IMR-90 (cell line): ENCODE results near the gene SMTN.

ENCODE experiments used
- CHD1 ChIP-seq: IDR thresholded peaks from 2 replicates; pipeline ENCODE4 v1.6.1; 2012; ENCODE audit warnings: low read depth, low read length, improper control_type of control experiment
- POLR2A ChIP-seq: IDR thresholded peaks from 2 replicates; pipeline ENCODE4 v1.6.1; 2012; ENCODE audit warnings: mild to moderate bottlenecking, low read depth, low read length
- RAD21 ChIP-seq: IDR thresholded peaks from 2 replicates; pipeline ENCODE4 v1.6.1; 2012; ENCODE audit warnings: low read length, improper control_type of control experiment
- TF ChIP-seq, protein P1 (sequence below): conservative IDR thresholded peaks from 2 replicates; pipeline ENCODE4 v1.5.1; 2012; ENCODE audit warnings: mild to moderate bottlenecking, low read depth, low read length, improper control_type of control experiment
- TF ChIP-seq, protein P2 (sequence below): fragments of 150-350 bp; IDR thresholded peaks from 2 replicates; pipeline ENCODE4 v1.6.1; 2016; ENCODE audit warnings: low read depth, mild to moderate bottlenecking, low read length, moderate library complexity, borderline replicate concordance

DNA sequence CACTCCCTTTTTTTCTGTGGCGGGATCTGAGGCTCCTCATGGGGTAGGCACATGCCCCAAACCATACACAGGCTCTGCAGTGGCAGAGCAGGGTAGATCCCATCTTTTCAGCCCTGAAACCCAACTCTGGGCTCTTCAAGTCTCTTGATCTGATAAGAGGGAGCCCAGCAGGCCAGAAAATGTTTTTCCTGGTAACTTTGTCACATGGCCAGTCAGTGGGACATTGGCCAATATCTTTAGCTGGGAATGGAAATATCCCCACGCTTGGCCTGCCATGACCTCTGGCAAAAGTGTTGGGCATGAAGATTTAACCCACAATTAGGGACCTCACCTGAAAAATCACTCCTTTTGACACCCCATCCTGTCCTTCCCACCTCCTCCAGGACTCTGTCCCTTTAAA lies 49.8 kb downstream of the SMTN start:
- TF ChIP-seq, protein P1, sequence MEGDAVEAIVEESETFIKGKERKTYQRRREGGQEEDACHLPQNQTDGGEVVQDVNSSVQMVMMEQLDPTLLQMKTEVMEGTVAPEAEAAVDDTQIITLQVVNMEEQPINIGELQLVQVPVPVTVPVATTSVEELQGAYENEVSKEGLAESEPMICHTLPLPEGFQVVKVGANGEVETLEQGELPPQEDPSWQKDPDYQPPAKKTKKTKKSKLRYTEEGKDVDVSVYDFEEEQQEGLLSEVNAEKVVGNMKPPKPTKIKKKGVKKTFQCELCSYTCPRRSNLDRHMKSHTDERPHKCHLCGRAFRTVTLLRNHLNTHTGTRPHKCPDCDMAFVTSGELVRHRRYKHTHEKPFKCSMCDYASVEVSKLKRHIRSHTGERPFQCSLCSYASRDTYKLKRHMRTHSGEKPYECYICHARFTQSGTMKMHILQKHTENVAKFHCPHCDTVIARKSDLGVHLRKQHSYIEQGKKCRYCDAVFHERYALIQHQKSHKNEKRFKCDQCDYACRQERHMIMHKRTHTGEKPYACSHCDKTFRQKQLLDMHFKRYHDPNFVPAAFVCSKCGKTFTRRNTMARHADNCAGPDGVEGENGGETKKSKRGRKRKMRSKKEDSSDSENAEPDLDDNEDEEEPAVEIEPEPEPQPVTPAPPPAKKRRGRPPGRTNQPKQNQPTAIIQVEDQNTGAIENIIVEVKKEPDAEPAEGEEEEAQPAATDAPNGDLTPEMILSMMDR, result no peak
- TF ChIP-seq, protein P2, sequence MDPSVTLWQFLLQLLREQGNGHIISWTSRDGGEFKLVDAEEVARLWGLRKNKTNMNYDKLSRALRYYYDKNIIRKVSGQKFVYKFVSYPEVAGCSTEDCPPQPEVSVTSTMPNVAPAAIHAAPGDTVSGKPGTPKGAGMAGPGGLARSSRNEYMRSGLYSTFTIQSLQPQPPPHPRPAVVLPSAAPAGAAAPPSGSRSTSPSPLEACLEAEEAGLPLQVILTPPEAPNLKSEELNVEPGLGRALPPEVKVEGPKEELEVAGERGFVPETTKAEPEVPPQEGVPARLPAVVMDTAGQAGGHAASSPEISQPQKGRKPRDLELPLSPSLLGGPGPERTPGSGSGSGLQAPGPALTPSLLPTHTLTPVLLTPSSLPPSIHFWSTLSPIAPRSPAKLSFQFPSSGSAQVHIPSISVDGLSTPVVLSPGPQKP, result no peak
- TF ChIP-seq POLR2A (no peak), CHD1 (no peak), RAD21 (no peak)
